DOHH2 (cell line): ENCODE results near the gene PCSK1N.

Experiments used
- EZH2phosphoT487 ChIP-seq: fragments of 200-600 bp; sonication (generic); IDR thresholded peaks from 2 replicates; pipeline ENCODE4 v1.6.1; 2017; ENCODE audit warnings: borderline replicate concordance, mild to moderate bottlenecking, antibody characterized with exemption, low read length, moderate library complexity, mixed read lengths
- TF ChIP-seq, protein P1 (sequence below): fragments of 200-600 bp; sonication (generic); IDR thresholded peaks from one replicate; pipeline ENCODE4 v1.5.1; 2014; ENCODE audit warnings: antibody characterized with exemption, mild to moderate bottlenecking, low read depth, low read length; ENCODE audit not compliant: poor library complexity, severe bottlenecking

DNA sequence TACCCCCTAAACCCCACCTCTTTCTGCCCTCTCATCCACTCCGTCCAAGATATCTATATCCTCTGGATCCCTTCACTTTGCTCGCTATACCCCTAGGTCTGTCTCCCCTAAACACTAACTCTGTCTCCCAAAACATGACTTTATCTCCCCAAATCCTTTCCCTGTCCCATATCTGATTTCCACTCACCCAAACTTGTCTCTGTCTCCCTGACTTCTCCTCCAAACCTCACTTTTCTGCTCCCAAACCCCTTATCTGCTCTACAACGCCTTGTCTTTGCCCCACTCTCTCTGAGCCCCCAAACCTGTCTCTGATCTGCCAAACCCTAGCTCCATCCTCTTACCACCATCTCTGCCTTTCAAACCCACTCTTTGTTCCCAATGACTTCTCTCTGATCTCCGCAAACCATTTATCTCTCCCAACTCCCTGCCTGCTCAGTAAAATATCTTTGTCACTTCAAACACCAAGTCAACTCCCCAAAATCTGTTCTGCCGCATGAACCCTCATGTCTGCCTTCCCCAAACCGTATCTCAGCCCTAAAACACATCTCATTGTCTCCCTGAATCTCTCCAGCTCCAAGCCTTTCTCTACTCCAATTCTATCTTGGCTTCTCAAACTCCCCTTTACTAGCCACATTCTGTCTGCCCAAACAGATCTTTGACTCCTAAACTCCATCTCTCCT, 48.4 kb downstream of the PCSK1N start:
- TF ChIP-seq, protein P1, sequence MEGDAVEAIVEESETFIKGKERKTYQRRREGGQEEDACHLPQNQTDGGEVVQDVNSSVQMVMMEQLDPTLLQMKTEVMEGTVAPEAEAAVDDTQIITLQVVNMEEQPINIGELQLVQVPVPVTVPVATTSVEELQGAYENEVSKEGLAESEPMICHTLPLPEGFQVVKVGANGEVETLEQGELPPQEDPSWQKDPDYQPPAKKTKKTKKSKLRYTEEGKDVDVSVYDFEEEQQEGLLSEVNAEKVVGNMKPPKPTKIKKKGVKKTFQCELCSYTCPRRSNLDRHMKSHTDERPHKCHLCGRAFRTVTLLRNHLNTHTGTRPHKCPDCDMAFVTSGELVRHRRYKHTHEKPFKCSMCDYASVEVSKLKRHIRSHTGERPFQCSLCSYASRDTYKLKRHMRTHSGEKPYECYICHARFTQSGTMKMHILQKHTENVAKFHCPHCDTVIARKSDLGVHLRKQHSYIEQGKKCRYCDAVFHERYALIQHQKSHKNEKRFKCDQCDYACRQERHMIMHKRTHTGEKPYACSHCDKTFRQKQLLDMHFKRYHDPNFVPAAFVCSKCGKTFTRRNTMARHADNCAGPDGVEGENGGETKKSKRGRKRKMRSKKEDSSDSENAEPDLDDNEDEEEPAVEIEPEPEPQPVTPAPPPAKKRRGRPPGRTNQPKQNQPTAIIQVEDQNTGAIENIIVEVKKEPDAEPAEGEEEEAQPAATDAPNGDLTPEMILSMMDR, result no peak
- no peak for TF ChIP-seq EZH2phosphoT487
